Kasumi-1 (cell line): Measurements from ENCODE around the gene NLRP13.
A peak's percentile ranks its signal among the peaks of the same experiment; 100 is the strongest.

Source experiments
- DNase-seq, 2 experiments: peaks; one replicate each; lab custom pipeline; 2025; lab: John Stamatoyannopoulos, UW

NLRP13 gene

DNA sequence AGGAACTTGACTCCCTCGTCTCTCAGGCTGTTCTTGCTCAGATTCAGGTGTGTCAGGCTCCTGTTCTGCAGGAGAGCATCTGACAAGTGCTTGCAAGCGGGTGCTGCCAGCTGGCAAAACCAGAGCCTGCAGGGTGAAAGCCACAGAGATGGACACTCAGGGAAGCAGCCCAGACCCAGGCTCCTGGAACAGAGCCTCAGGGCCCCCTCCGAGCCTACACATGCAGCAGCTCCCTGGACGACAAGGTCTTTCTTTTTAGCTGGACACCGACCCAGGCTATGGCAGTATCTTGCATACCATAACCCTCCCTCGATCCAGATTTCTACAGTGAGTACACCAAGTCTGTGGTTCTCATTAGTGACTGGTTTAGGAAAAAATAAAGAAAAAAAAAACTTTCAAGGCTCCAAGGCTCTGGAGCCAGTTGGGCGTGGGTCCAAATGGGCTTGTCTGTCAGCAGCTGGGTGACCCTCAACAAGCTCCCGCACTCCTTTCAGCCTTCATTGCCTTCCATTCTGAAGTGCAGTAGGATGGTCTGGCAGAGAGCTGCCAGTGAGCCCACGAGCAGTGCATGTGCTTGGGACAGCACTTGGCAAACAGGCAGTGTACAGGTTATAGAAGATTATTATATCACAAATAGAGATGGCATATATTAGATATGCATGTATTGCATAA is 29.9 kb downstream of the NLRP13 start:
- no peak for DNase-seq

DNA sequence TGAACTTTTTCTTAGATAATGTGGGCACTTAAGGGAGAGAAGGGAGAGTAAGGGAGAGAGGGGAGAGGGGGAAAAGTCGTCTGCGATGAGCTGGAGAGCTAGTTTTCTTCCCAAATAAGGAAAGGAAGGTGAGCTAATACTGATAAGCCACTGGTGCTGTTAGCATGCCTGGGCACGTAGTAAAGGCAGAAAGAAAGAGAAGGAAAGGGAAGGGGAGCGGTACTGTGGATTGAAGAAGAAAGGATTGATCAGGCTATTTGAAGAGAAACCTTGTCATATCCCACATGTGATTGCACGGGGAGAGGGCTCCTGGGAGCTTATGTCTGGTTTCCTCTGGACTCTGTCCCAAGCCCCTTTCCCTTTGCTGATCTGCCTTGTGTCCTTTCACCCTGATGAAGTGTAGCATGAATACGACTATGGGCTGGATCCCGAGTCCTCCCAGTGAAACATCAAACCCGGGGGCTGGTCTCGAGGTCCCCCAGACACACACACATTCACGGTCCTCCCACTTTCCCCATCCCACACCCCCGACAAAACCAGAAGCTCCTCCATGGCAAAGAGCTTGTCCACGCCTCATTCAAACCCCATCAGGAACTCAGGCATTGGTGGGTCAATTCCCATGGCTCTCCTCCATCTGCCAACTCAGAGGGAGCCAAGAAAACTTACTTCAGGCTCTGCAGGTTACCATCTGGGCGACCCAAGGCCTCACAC is 30.6 kb downstream of the NLRP13 start:
- no peak for DNase-seq

GRCh38 chr19:55898911-55899310 is 33.2 kb downstream of the NLRP13 start:
- DNase-seq = no peak

- DNase-seq = no peak
Observed at GRCh38 chr19:55882626-55883025, 49.5 kb downstream of the NLRP13 start.

DNA sequence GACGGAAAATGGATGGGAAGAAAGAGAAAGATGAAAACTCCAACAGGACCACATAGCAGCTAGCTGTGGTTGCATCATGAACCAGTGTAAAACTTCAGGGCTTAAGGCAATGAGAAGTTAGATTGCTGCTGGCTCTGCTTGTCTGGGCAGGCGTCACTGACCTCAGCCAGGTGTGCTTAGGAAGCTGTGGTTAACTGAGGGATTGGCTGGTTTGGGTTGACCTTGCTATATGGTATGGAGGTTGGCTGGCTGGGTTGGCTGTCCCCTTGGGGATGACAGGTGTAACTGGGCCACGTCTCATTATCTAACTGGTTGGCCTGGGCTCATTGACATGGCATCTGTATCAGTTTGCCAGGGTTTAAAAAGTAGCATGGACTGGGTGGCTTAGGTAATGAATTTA is 54.9 kb downstream of the NLRP13 start:
- no peak for DNase-seq

- no peak for DNase-seq
Observed at GRCh38 chr19:55870736-55871135, 61.4 kb downstream of the NLRP13 start.

DNA sequence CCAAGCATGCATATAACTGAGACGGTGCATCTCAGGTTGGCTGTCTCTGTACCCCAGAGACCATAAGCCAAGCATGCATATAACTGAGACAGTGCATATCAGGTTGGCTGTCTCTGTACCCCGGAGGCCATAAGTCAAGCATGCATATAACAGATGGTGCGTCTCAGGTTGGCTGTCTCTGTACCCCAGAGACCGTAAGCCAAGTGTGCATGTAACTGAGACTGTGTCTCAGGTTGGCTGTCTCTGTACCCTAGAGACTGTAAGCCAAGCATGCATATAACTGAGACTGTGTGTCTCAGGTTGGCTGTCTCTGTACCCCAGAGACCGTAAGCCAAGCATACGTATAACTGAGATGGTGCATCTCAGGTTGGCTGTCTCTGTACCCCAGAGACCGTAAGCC is 65.0 kb downstream of the NLRP13 start:
- no peak for DNase-seq

DNA sequence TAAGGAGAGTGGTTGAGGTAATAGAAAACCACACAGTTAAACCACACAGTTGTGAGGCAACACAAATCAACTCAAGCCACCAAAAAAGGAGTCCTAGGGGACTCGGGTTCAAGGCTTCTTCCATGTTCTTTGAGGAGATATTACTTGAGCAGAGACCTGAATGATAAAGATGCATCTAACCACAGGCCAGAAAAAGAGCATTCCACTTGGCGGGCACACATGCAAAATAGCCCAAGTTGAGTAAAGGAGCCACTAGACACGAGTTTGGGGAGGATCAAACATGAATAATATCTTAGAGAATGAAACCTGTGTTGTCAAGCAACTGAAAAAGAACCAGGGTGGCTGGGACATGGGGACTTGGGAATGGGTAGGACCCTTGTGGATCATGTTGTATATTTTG is 65.6 kb downstream of the NLRP13 start:
- DNase-seq = no peak

GRCh38 chr19:55858969-55859368 is 73.2 kb downstream of the NLRP13 start:
- DNase-seq = no peak

GRCh38 chr19:55858401-55858800 is 73.7 kb downstream of the NLRP13 start:
- DNase-seq = no peak

DNA sequence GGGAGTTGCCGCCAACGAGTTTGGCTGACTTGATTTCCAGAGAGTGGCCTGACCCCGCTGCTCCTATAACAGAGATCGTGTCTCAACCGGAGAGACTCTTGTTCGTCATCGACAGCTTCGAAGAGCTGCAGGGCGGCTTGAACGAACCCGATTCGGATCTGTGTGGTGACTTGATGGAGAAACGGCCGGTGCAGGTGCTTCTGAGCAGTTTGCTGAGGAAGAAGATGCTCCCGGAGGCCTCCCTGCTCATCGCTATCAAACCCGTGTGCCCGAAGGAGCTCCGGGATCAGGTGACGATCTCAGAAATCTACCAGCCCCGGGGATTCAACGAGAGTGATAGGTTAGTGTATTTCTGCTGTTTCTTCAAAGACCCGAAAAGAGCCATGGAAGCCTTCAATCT is 74.2 kb downstream of the NLRP13 start:
- DNase-seq = no peak

DNA sequence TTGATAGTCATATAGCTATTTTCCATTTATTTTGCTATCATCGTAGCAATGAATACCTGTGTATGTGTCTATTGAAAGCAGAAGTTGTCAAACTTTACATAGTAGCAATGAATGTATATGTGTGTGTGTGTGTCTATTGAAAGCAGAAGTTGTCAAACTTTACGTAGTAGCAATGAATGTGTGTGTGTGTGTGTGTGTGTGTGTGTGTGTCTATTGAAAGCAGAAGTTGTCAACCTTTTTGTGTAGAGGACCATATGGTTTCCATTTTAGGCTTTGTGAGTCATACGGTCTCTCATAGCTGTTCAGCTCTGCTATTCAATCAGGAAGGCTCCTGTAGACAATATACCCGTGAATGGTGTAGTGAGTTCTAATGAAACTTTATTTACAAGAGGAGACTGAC is 75.0 kb downstream of the NLRP13 start:
- DNase-seq = peak; percentile 21 to 32

DNA sequence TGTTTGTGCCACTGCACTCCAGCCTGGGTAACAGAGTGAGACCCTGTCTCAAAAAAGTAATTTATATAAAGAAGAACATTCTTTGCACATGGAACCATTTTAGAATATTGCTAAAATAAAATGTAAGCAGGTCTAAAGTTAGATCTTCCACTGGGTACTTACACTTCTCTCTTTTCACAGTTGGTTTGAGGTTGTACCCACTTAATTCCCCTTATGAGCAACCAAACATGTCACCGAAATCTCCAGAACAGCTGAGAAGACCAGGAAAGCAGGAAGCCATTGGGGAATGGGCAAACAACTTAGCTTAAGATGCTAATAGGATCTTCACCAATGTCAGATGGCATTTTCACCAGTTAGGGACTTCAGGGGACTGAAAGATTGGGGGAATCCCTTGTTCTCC is 77.0 kb downstream of the NLRP13 start:
- no peak for DNase-seq
